ENCODE measurements around the gene GPR160. TPM values are rescaled to one million over a fixed set of nuclear protein-coding genes. Genes with fewer than 3 reads are reported as not detected.

The GPR160 gene
- total and polyA plus RNA-seq, 2 donors (not counting 1 experiment from before 2014, with no cell fraction given): 0.50 to 0.58 TPM

DNA sequence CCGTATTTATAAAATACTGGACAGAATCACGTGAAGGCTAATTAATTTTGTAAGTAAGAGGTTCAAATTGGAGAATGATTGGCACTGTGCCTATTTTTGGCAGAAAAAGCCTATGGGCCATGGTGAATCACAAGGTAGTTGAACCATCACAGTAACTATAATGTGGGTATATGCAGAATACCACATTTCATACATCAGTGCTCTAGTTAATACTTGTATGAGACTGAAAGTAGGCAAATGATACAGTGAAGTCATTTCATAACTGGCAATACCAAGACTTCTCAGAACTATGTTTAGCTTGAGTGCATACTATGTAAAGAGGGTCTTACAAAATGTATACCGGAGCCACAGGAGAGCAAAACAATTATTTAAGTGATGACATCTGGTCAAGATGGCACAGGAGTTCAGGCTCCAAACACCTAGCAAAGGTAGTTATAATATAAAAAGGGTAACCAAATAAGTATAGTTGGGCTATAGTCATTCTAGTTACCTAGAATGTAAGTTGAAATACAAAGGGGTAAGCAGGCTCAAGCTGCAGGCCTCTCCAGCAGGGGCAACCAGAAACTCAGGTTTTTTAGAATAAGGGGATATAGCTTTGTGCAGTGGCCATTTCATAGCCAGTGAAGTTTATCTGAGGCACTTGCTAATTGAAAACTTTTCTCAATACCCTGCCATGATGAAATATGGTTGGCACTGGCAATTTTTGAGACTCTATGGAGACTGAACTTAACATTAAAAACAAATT lies 19.1 kb downstream of the GPR160 start:
- Histone ChIP-seq H2AFZ (ENCODE audit: low read length) (no peak overlapping the region), H4K20me1 (ENCODE audit: control insufficient read depth, extremely low read depth, insufficient read depth, low read length) (no peaks in the 10 kb centered on the region), H3K79me2 (ENCODE audit: control insufficient read depth, insufficient read depth, low read length) (no peaks in the 10 kb centered on the region), H3K4me2 (ENCODE audit: extremely low read depth, insufficient read depth, low read length) (no peak overlapping the region), H3K9ac (ENCODE audit: insufficient read depth, low read length) (no peak overlapping the region), H3K27ac (ENCODE audit: insufficient read depth, low read length) (no peak overlapping the region), H3K4me3 (replicated peaks in 1 of 4; ENCODE audit: control extremely low read depth in 1 of 4, insufficient read depth in 1 of 4, low read depth in 3 of 4, low read length in 4 of 4) (no peak overlapping the region), H3K9me3 (ENCODE audit: control insufficient read depth, insufficient read depth, low read depth, low read length) (no peaks in the 10 kb centered on the region), H3K27me3 (ENCODE audit: control insufficient read depth, insufficient read depth, low read length) (no peaks in the 10 kb centered on the region), H3K36me3 (ENCODE audit: control insufficient read depth, insufficient read depth, low read length) (no peaks in the 10 kb centered on the region), H3K4me1 (ENCODE audit: control insufficient read depth, extremely low read depth, insufficient read depth, low read length) (no peaks in the 10 kb centered on the region)
- TF ChIP-seq, protein P1, sequence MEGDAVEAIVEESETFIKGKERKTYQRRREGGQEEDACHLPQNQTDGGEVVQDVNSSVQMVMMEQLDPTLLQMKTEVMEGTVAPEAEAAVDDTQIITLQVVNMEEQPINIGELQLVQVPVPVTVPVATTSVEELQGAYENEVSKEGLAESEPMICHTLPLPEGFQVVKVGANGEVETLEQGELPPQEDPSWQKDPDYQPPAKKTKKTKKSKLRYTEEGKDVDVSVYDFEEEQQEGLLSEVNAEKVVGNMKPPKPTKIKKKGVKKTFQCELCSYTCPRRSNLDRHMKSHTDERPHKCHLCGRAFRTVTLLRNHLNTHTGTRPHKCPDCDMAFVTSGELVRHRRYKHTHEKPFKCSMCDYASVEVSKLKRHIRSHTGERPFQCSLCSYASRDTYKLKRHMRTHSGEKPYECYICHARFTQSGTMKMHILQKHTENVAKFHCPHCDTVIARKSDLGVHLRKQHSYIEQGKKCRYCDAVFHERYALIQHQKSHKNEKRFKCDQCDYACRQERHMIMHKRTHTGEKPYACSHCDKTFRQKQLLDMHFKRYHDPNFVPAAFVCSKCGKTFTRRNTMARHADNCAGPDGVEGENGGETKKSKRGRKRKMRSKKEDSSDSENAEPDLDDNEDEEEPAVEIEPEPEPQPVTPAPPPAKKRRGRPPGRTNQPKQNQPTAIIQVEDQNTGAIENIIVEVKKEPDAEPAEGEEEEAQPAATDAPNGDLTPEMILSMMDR (conservative IDR thresholded peaks at IDR 0.05 in 1 of 2, IDR thresholded peaks at IDR 0.05 in 1 of 2; ENCODE audit: low read depth in 1 of 2, low read length in 2 of 2): no peak
- no peak for TF ChIP-seq EZH2 (IDR thresholded peaks at IDR 0.05; ENCODE audit: low read length, missing control alignments)
- DNase-seq (ENCODE audit: low read depth in 2 of 2): no peak

DNA sequence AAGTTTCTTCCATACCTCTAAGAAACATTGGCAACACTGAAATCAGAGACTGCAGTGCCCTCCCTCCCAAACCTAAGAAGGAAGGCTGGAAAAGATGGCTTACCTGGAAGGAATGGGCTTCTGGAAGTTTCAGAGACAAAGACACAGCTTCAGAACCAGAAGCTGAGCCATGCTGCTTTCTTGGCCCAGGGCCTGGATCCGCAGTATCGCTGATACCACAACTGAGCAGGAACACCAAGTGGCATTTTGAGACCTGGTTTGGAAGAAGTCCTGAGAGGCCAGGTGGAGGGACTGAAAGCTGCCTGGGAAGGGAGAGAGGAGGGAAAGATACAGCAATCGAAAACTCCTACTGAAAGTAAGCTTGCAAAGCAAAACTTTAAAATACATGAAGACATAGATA lies 19.8 kb downstream of the GPR160 start:
- H3K27ac ChIP-seq (ENCODE audit: insufficient read depth, low read length): no peak overlapping the region
- H2AFZ ChIP-seq (ENCODE audit: low read length): no peak overlapping the region
- H3K4me3 ChIP-seq (replicated peaks in 1 of 4; ENCODE audit: control extremely low read depth in 1 of 4, insufficient read depth in 1 of 4, low read depth in 3 of 4, low read length in 4 of 4): no peak overlapping the region
- H3K9ac ChIP-seq (ENCODE audit: insufficient read depth, low read length): no peak overlapping the region
- H3K4me1 ChIP-seq (ENCODE audit: control insufficient read depth, extremely low read depth, insufficient read depth, low read length): no peaks in the 10 kb centered on the region
- H3K79me2 ChIP-seq (ENCODE audit: control insufficient read depth, insufficient read depth, low read length): no peaks in the 10 kb centered on the region
- no peaks in the 10 kb centered on the region for H3K27me3 ChIP-seq (ENCODE audit: control insufficient read depth, insufficient read depth, low read length)
- H3K4me2 ChIP-seq (ENCODE audit: extremely low read depth, insufficient read depth, low read length): no peak overlapping the region
- no peaks in the 10 kb centered on the region for H3K9me3 ChIP-seq (ENCODE audit: control insufficient read depth, insufficient read depth, low read depth, low read length)
- H3K36me3 ChIP-seq (ENCODE audit: control insufficient read depth, insufficient read depth, low read length): no peaks in the 10 kb centered on the region
- no peak for DNase-seq (ENCODE audit: low read depth in 2 of 2)
- TF ChIP-seq, protein P1 (conservative IDR thresholded peaks at IDR 0.05 in 1 of 2, IDR thresholded peaks at IDR 0.05 in 1 of 2; ENCODE audit: low read depth in 1 of 2, low read length in 2 of 2): no peak
- no peak for TF ChIP-seq EZH2 (IDR thresholded peaks at IDR 0.05; ENCODE audit: low read length, missing control alignments)
- H4K20me1 ChIP-seq (ENCODE audit: control insufficient read depth, extremely low read depth, insufficient read depth, low read length): no peaks in the 10 kb centered on the region

DNA sequence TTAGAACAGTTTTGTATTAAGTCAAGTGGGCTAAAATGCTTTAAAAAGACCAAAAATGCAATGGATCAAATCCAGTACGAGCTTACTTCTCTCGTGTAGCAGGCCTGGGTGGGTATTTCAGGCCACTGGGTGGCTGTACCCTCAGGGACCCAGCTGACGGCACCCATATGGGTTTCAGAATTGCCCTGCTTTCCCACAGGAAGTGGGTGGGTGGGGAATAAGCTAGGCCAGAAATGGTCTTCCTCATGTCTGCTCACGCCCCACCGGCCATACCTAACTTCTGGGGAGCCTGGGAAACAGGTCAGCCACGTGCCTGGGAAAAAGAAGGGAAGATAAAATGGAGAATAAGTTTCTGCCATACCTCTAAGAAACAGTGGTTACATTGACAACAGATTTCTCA lies 20.3 kb downstream of the GPR160 start:
- no peaks in the 10 kb centered on the region for H3K79me2 ChIP-seq (ENCODE audit: control insufficient read depth, insufficient read depth, low read length)
- H3K27me3 ChIP-seq (ENCODE audit: control insufficient read depth, insufficient read depth, low read length): no peaks in the 10 kb centered on the region
- no peaks in the 10 kb centered on the region for H3K36me3 ChIP-seq (ENCODE audit: control insufficient read depth, insufficient read depth, low read length)
- TF ChIP-seq, protein P1 (conservative IDR thresholded peaks at IDR 0.05 in 1 of 2, IDR thresholded peaks at IDR 0.05 in 1 of 2; ENCODE audit: low read depth in 1 of 2, low read length in 2 of 2): no peak
- TF ChIP-seq EZH2 (IDR thresholded peaks at IDR 0.05; ENCODE audit: low read length, missing control alignments): no peak
- H3K4me2 ChIP-seq (ENCODE audit: extremely low read depth, insufficient read depth, low read length): no peak overlapping the region
- no peak overlapping the region for H3K27ac ChIP-seq (ENCODE audit: insufficient read depth, low read length)
- no peaks in the 10 kb centered on the region for H3K4me1 ChIP-seq (ENCODE audit: control insufficient read depth, extremely low read depth, insufficient read depth, low read length)
- no peak overlapping the region for H3K4me3 ChIP-seq (replicated peaks in 1 of 4; ENCODE audit: control extremely low read depth in 1 of 4, insufficient read depth in 1 of 4, low read depth in 3 of 4, low read length in 4 of 4)
- H3K9me3 ChIP-seq (ENCODE audit: control insufficient read depth, insufficient read depth, low read depth, low read length): no peaks in the 10 kb centered on the region
- H4K20me1 ChIP-seq (ENCODE audit: control insufficient read depth, extremely low read depth, insufficient read depth, low read length): no peaks in the 10 kb centered on the region
- H3K9ac ChIP-seq (ENCODE audit: insufficient read depth, low read length): no peak overlapping the region
- no peak overlapping the region for H2AFZ ChIP-seq (ENCODE audit: low read length)
- DNase-seq (ENCODE audit: low read depth in 2 of 2): no peak
